HG03196 (cell line): ENCODE measurements around the gene TDRD3.
"Not testable (repeated sequence)": the region's sequence is repeated elsewhere in the genome, so short reads cannot be mapped to it uniquely, and the experiment has no call there.

ENCODE experiments used
- ATAC-seq: cut with Tn5 transposase; IDR thresholded peaks from one replicate; pipeline ENCODE4 v1.9.1; 2021; ENCODE audit not compliant: unreplicated experiment

The TDRD3 gene

GRCh38 chr13:60396783-60397703 is at the start of gene TDRD3:
Gene TDRD3 (plus strand): TSS chr13:60397220. CDS start chr13:60397365, 145 bp downstream.
- ATAC-seq: peak; percentile 68

- ATAC-seq: no peak
Observed at GRCh38 chr13:60347690-60348089, 49.3 kb upstream of the TDRD3 start.

GRCh38 chr13:60348097-60348496 is 48.9 kb upstream of the TDRD3 start:
- no peak for ATAC-seq

GRCh38 chr13:60351326-60351725 is 45.7 kb upstream of the TDRD3 start:
- no peak for ATAC-seq

GRCh38 chr13:60351855-60352615 is 45.0 kb upstream of the TDRD3 start:
- no peak for ATAC-seq

GRCh38 chr13:60352644-60353043 is 44.4 kb upstream of the TDRD3 start:
- ATAC-seq: no peak

- ATAC-seq: no peak
Observed at GRCh38 chr13:60355056-60355455, 42.0 kb upstream of the TDRD3 start.

GRCh38 chr13:60356970-60357369 is 40.0 kb upstream of the TDRD3 start:
- no peak for ATAC-seq

- ATAC-seq: no peak
Observed at GRCh38 chr13:60358453-60358852, 38.6 kb upstream of the TDRD3 start.

GRCh38 chr13:60363288-60363687 is 33.7 kb upstream of the TDRD3 start:
- ATAC-seq: no peak

GRCh38 chr13:60369242-60369641 is 27.8 kb upstream of the TDRD3 start:
- no peak for ATAC-seq

- no peak for ATAC-seq
Observed at GRCh38 chr13:60370343-60370742, 26.7 kb upstream of the TDRD3 start.

- no peak for ATAC-seq
Observed at GRCh38 chr13:60372141-60372540, 24.9 kb upstream of the TDRD3 start.

GRCh38 chr13:60379282-60379681 is 17.7 kb upstream of the TDRD3 start:
- not testable (repeated sequence) for ATAC-seq

GRCh38 chr13:60379837-60380565 is 17.0 kb upstream of the TDRD3 start:
- no peak for ATAC-seq

- ATAC-seq: no peak
Observed at GRCh38 chr13:60384911-60385310, 12.1 kb upstream of the TDRD3 start.

GRCh38 chr13:60386250-60386649 is 10.8 kb upstream of the TDRD3 start:
- ATAC-seq: no peak

- no peak for ATAC-seq
Observed at GRCh38 chr13:60392131-60392530, 4.9 kb upstream of the TDRD3 start.

- ATAC-seq: peak; percentile 83
Observed at GRCh38 chr13:60395971-60396782, 843 bp upstream of the TDRD3 start.

GRCh38 chr13:60397704-60398378 is 821 bp downstream of the TDRD3 start:
- peak; percentile 18 for ATAC-seq
